Naive B cell (primary cell): ENCODE data around the gene HMCN2. TPM values are rescaled to one million over a fixed set of nuclear protein-coding genes. Genes with fewer than 3 reads are reported as not detected.

Experiments
- ATAC-seq, 2 donors: fragments of 150-1000 bp; cut with Tn5 transposase; 2 replicates each; pipeline ENCODE4 v1.10.0; 2021; ENCODE audit warnings: low read depth in 2 of 2, mild to moderate bottlenecking in 2 of 2, moderate library complexity in 2 of 2
- DNase-seq: peaks from one replicate; pipeline ENCODE4 v3.0.0; 2022
- H3K27ac Mint-ChIP-seq, 6 donors: one replicate each; pipeline ENCODE4 v1.8.0; 2020 to 2022; ENCODE audit warnings: mild to moderate bottlenecking in 6 of 6, mixed read lengths in 6 of 6, moderate library complexity in 5 of 6, inconsistent platforms in 2 of 6
- H3K27me3 Mint-ChIP-seq, 3 donors: one replicate each; pipeline ENCODE4 v1.8.0; 2021 to 2022; ENCODE audit warnings: mixed read lengths in 3 of 3, mild to moderate bottlenecking in 1 of 3
- H3K36me3 Mint-ChIP-seq, 2 donors: one replicate each; pipeline ENCODE4 v1.8.0; 2020 to 2022; ENCODE audit warnings: mixed read lengths in 2 of 2, inconsistent platforms in 1 of 2, mild to moderate bottlenecking in 1 of 2
- H3K4me1 Mint-ChIP-seq, 3 donors: one replicate each; pipeline ENCODE4 v1.8.0; 2020 to 2022; ENCODE audit warnings: mixed read lengths in 3 of 3, inconsistent platforms in 1 of 3, mild to moderate bottlenecking in 1 of 3, moderate library complexity in 1 of 3
- H3K4me3 Mint-ChIP-seq, 8 donors: one replicate each; pipeline ENCODE4 v1.8.0; 2020 to 2022; ENCODE audit warnings: mild to moderate bottlenecking in 8 of 8, mixed read lengths in 8 of 8, moderate library complexity in 8 of 8, inconsistent platforms in 2 of 8
- H3K9me3 Mint-ChIP-seq, 7 donors: one replicate each; pipeline ENCODE4 v1.8.0; 2020 to 2022; ENCODE audit warnings: mixed read lengths in 7 of 7, mild to moderate bottlenecking in 5 of 7, inconsistent platforms in 2 of 7, moderate library complexity in 1 of 7
- polyA plus RNA-seq, 6 donors: library from polyadenylated mRNA; unstranded; fragments of 300-500 nt; fragmentation: Illumina TruSeq; gene quantifications; one replicate each; pipeline ENCODE4 v1.2.3, GENCODE V29; 2021; ENCODE audit warnings: low read depth in 6 of 6

HMCN2 gene
- polyA plus RNA-seq, 6 donors from 2014 or later, result not detected

DNA sequence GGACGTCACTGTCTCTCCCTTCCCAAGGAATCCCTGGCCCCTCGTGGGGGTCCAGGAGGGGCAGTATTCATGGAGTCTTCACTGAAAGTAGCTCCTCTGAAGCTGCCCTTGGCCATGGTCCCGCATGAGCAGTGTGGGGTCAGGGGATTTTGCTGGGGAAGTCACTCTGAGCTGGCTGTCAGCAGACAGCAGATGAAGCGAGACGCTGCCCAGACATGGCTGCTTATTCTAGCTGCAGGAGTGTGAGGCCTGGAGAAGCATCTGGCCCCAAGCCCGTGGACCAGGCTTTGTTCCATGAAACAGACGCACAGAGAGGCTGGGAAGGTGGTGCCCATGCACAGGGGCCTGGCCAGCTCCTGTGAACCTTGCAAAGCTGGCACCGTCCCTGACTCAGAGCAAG lies 157.7 kb downstream of the HMCN2 start:
- peaks cover 0 to 32% (median 16%) of the 10 kb centered on the region in 3 donors for H3K27me3 Mint-ChIP-seq
- H3K4me1 Mint-ChIP-seq, result no peaks in the 10 kb centered on the region
- H3K4me3 Mint-ChIP-seq, result no peak overlapping the region
- DNase-seq (no peak), ATAC-seq (no peak)
- H3K9me3 Mint-ChIP-seq, result peaks cover 0 to 3% (median 0%) of the 10 kb centered on the region in 7 donors
- no peaks in the 10 kb centered on the region for H3K36me3 Mint-ChIP-seq
- H3K27ac Mint-ChIP-seq, result no peak overlapping the region

- peaks cover 2 to 35% (median 15%) of the 10 kb centered on the region in 3 donors for H3K27me3 Mint-ChIP-seq
- H3K36me3 Mint-ChIP-seq, result peaks cover 0 to 3% of the 10 kb centered on the region in 2 donors
Observed at GRCh38 chr9:130424595-130425454, 159.3 kb downstream of the HMCN2 start.

GRCh38 chr9:130425741-130426466 lies 160.3 kb downstream of the HMCN2 start:
- H3K27me3 Mint-ChIP-seq, result peaks cover 4 to 45% (median 26%) of the 10 kb centered on the region in 3 donors
- H3K4me3 Mint-ChIP-seq, result peak overlapping the region in 1 of 8 donors; percentile 22
- peaks cover 0 to 8% (median 5%) of the 10 kb centered on the region in 7 donors for H3K9me3 Mint-ChIP-seq
- H3K4me1 Mint-ChIP-seq, result no peaks in the 10 kb centered on the region
- DNase-seq (no peak), ATAC-seq (no peak)
- H3K27ac Mint-ChIP-seq, result no peak overlapping the region
- H3K36me3 Mint-ChIP-seq, result peaks cover 0 to 14% of the 10 kb centered on the region in 2 donors

More at GRCh38 chr9:130424595-130425454, 159.3 kb downstream of the HMCN2 start:
- H3K9me3 Mint-ChIP-seq, result peaks cover 0 to 5% (median under 1%) of the 10 kb centered on the region in 7 donors
- H3K4me3 Mint-ChIP-seq, result no peak overlapping the region
- H3K27ac Mint-ChIP-seq, result no peak overlapping the region
- no peak for ATAC-seq
- DNase-seq, result no peak
- no peaks in the 10 kb centered on the region for H3K4me1 Mint-ChIP-seq

GRCh38 chr9:130426467-130426773 lies 160.9 kb downstream of the HMCN2 start:
- Mint-ChIP-seq H3K9me3 (peaks cover 0 to 10% (median 5%) of the 10 kb centered on the region in 7 donors), H3K27me3 (peaks cover 4 to 47% (median 26%) of the 10 kb centered on the region in 3 donors), H3K27ac (no peak overlapping the region), H3K36me3 (peaks cover 0 to 14% of the 10 kb centered on the region in 2 donors), H3K4me3 (no peak overlapping the region), H3K4me1 (no peaks in the 10 kb centered on the region)
- ATAC-seq (no peak), DNase-seq (no peak)

- Mint-ChIP-seq H3K9me3 (peaks cover 0 to 10% (median 5%) of the 10 kb centered on the region in 7 donors), H3K27ac (no peak overlapping the region), H3K4me1 (no peaks in the 10 kb centered on the region), H3K36me3 (peaks cover 0 to 14% of the 10 kb centered on the region in 2 donors), H3K27me3 (peaks cover 4 to 47% (median 28%) of the 10 kb centered on the region in 3 donors), H3K4me3 (no peak overlapping the region)
- ATAC-seq (no peak), DNase-seq (no peak)
Observed at GRCh38 chr9:130426883-130427282, 161.3 kb downstream of the HMCN2 start.

DNA sequence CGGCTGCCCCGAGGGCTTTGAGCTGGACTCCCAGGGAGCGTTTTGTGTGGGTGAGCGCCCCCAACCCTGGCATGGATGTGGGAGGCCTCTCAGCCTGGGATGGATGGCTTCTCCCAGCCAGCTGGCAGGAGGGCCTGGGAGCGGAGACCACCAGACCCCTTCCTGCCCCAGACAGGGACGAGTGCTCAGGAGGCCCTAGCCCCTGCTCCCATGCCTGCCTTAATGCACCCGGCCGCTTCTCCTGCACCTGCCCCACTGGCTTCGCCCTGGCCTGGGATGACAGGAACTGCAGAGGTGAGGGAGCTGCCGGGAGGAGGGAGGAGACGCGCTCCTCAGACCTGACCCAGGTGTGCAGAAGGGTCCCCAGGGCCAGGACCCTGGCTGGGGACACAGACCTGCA lies 161.8 kb downstream of the HMCN2 start:
- ATAC-seq, result no peak
- Mint-ChIP-seq H3K27ac (no peak overlapping the region), H3K4me1 (peaks cover 0 to 2% (median 1%) of the 10 kb centered on the region in 3 donors)

DNA sequence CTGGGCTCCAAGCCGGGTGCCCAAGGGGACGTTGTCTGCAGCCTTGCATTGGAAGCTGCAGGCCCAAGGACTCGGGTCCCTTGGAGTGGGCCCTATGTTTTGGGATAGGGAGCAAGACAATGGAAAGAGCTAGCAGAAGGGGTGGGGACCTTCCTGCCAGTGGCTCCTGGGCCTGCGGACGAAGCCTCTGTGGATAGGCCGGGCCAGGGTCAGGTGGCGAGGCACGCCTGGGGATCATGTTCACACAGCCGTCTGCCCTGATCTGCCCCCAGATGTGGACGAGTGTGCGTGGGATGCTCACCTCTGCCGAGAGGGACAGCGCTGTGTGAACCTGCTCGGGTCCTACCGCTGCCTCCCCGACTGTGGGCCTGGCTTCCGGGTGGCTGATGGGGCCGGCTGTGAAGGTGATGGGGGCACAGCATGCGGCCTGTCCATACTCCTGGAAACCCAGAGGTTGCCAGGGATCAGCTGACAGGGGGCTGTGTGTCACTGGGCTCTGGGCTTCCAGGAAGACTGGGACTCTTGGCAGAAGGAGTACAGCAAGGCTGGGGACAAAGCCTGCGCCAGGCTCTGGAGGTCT lies 162.6 kb downstream of the HMCN2 start:
- peaks cover 4 to 7% (median 5%) of the 10 kb centered on the region in 3 donors for H3K4me1 Mint-ChIP-seq
- DNase-seq (no peak), ATAC-seq (no peak)
- H3K4me3 Mint-ChIP-seq, result no peak overlapping the region
- H3K36me3 Mint-ChIP-seq, result peaks cover 0 to 14% of the 10 kb centered on the region in 2 donors
- H3K9me3 Mint-ChIP-seq, result peaks cover 0 to 10% (median 5%) of the 10 kb centered on the region in 7 donors
- H3K27ac Mint-ChIP-seq, result peak overlapping the region in 1 of 6 donors; percentile 78
- H3K27me3 Mint-ChIP-seq, result peaks cover 4 to 46% (median 35%) of the 10 kb centered on the region in 3 donors

More for the DNA sequence above, 161.8 kb downstream of the HMCN2 start:
- DNase-seq, result no peak
- peaks cover 0 to 10% (median 5%) of the 10 kb centered on the region in 7 donors for H3K9me3 Mint-ChIP-seq
- peaks cover 4 to 47% (median 29%) of the 10 kb centered on the region in 3 donors for H3K27me3 Mint-ChIP-seq
- H3K36me3 Mint-ChIP-seq, result peaks cover 0 to 14% of the 10 kb centered on the region in 2 donors
- no peak overlapping the region for H3K4me3 Mint-ChIP-seq

- no peak overlapping the region for H3K4me3 Mint-ChIP-seq
- H3K27me3 Mint-ChIP-seq, result peaks cover 8 to 52% (median 46%) of the 10 kb centered on the region in 3 donors
- H3K27ac Mint-ChIP-seq, result peak overlapping the region in 1 of 6 donors; percentile 24
- H3K4me1 Mint-ChIP-seq, result peaks cover 5 to 7% (median 7%) of the 10 kb centered on the region in 3 donors
- H3K36me3 Mint-ChIP-seq, result peaks cover 0 to 14% of the 10 kb centered on the region in 2 donors
- no peak for DNase-seq
- no peak for ATAC-seq
- peaks cover 0 to 10% (median 5%) of the 10 kb centered on the region in 7 donors for H3K9me3 Mint-ChIP-seq
Observed at GRCh38 chr9:130429381-130429780, 163.8 kb downstream of the HMCN2 start.

- Mint-ChIP-seq H3K9me3 (peaks cover 0 to 10% (median 5%) of the 10 kb centered on the region in 7 donors), H3K4me3 (no peak overlapping the region), H3K27me3 (peaks cover 10 to 52% (median 50%) of the 10 kb centered on the region in 3 donors), H3K27ac (peak overlapping the region in 1 of 6 donors; percentile 24), H3K36me3 (peaks cover 0 to 14% of the 10 kb centered on the region in 2 donors), H3K4me1 (peaks cover 5 to 8% (median 7%) of the 10 kb centered on the region in 3 donors)
- no peak for ATAC-seq
- no peak for DNase-seq
Observed at GRCh38 chr9:130429831-130430230, 164.3 kb downstream of the HMCN2 start.

DNA sequence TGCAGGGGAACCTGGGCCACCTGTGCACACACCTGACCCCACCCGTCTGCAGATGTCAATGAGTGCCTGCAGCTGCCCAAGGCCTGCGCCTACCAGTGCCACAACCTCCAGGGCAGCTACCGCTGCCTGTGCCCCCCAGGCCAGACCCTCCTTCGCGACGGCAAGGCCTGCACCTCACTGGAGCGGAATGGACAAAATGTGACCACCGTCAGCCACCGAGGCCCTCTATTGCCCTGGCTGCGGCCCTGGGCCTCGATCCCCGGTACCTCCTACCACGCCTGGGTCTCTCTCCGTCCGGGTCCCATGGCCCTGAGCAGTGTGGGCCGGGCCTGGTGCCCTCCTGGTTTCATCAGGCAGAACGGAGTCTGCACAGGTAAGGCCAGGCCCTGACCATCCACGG lies 164.7 kb downstream of the HMCN2 start:
- Mint-ChIP-seq H3K4me1 (peaks cover 5 to 8% (median 7%) of the 10 kb centered on the region in 3 donors), H3K36me3 (peaks cover 0 to 14% of the 10 kb centered on the region in 2 donors), H3K4me3 (no peak overlapping the region), H3K27me3 (peaks cover 13 to 55% (median 55%) of the 10 kb centered on the region in 3 donors), H3K9me3 (peaks cover 0 to 10% (median 5%) of the 10 kb centered on the region in 7 donors), H3K27ac (no peak overlapping the region)
- no peak for ATAC-seq
- no peak for DNase-seq

GRCh38 chr9:130430734-130431535 lies 165.4 kb downstream of the HMCN2 start:
- no peak overlapping the region for H3K27ac Mint-ChIP-seq
- ATAC-seq (no peak), DNase-seq (no peak)
- peaks cover 5 to 8% (median 7%) of the 10 kb centered on the region in 3 donors for H3K4me1 Mint-ChIP-seq
- H3K36me3 Mint-ChIP-seq, result peaks cover 0 to 14% of the 10 kb centered on the region in 2 donors
- H3K9me3 Mint-ChIP-seq, result peaks cover 0 to 10% (median 5%) of the 10 kb centered on the region in 7 donors
- H3K27me3 Mint-ChIP-seq, result peaks cover 16 to 62% (median 58%) of the 10 kb centered on the region in 3 donors
- no peak overlapping the region for H3K4me3 Mint-ChIP-seq

- DNase-seq, result no peak
- Mint-ChIP-seq H3K27ac (no peak overlapping the region), H3K4me1 (peaks cover 5 to 8% (median 7%) of the 10 kb centered on the region in 3 donors), H3K27me3 (peaks cover 23 to 66% (median 63%) of the 10 kb centered on the region in 3 donors), H3K4me3 (no peak overlapping the region), H3K9me3 (peaks cover 0 to 10% (median 5%) of the 10 kb centered on the region in 7 donors), H3K36me3 (peaks cover 0 to 14% of the 10 kb centered on the region in 2 donors)
- no peak for ATAC-seq
Observed at GRCh38 chr9:130431536-130432303, 166.2 kb downstream of the HMCN2 start.
